Cardiac muscle cell (in vitro differentiated cells and primary cell): ENCODE measurements around the gene CCDC138. TPM values are rescaled to one million over a fixed set of nuclear protein-coding genes. Genes with fewer than 3 reads are reported as not detected.

ENCODE experiments used
- DNase-seq, 2 donors: peaks; one replicate each; pipeline versions ENCODE4 v3.0.0 to v3.0.0-alpha.2; 2010 to 2017; ENCODE audit warnings: low read depth in 1 of 2, low spot score in 1 of 2
- H3K27ac ChIP-seq: fragments of 200-600 bp; sonication (generic); 2 replicates; pipeline ENCODE4 v1.5.1; 2016
- H3K27me3 ChIP-seq: fragments of 200-600 bp; sonication (generic); 2 replicates; pipeline ENCODE4 v1.6.0; 2016; ENCODE audit warnings: control low read depth
- H3K36me3 ChIP-seq: fragments of 200-600 bp; sonication (generic); 2 replicates; pipeline ENCODE4 v1.5.1; 2016; ENCODE audit warnings: control low read depth
- H3K4me1 ChIP-seq: fragments of 200-600 bp; sonication (generic); 2 replicates; pipeline ENCODE4 v1.8.1; 2017; ENCODE audit warnings: low read depth, mild to moderate bottlenecking, mixed run types
- H3K4me3 ChIP-seq: fragments of 200-600 bp; sonication (generic); 2 replicates; pipeline ENCODE4 v1.5.1; 2016; ENCODE audit warnings: mild to moderate bottlenecking
- H3K9me3 ChIP-seq: fragments of 200-600 bp; sonication (generic); 2 replicates; pipeline ENCODE4 v1.5.1; 2017; ENCODE audit warnings: low read depth, mild to moderate bottlenecking, control low read depth
- polyA plus RNA-seq: library from polyadenylated mRNA; unstranded; fragments of >200 nt; fragmentation: Nextera tagmentation; extraction: Ambion mirVana; gene quantifications from 2 replicates; pipeline ENCODE4 v1.2.1, GENCODE V29; 2016
- total RNA-seq: library from RNA; depleted of rRNA; stranded (reverse); fragments of >200 nt; gene quantifications from 2 replicates; pipeline ENCODE4 v1.2.3, GENCODE V29; 2016
- TF ChIP-seq, protein P1 (sequence below): IDR thresholded peaks from 2 replicates; pipeline ENCODE4 v1.5.1; 2012; ENCODE audit warnings: low read depth, mild to moderate bottlenecking, low read length

Gene CCDC138
- total and polyA plus RNA-seq, 2 experiments from 2014 or later, result 8.4 to 10.0 TPM

DNA sequence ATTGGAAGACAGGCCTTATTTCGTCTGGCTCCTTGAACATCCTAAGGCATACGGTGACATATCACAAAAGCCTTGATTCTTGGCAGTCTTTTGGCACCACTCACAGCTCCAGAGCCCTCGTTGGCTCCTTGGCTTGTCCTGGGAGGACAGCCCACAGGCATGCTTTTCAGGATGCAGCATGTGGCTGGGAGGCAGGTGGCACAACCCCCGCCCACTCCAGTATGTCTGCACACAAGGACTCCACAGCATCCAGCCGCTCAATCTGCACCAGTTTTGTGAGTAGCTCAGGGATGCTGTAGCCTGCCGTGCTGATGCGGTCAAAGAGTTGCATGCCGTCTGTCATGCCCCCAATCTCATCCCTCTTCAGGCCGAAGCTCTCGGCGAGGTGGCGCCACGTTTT lies 110.2 kb downstream of the CCDC138 start:
- H3K4me1 ChIP-seq, result no peaks in the 10 kb centered on the region
- no peaks in the 10 kb centered on the region for H3K36me3 ChIP-seq
- H3K4me3 ChIP-seq, result no peak overlapping the region
- H3K27me3 ChIP-seq, result no peaks in the 10 kb centered on the region
- DNase-seq, result no peak
- H3K27ac ChIP-seq, result no peak overlapping the region
- TF ChIP-seq, protein P1, sequence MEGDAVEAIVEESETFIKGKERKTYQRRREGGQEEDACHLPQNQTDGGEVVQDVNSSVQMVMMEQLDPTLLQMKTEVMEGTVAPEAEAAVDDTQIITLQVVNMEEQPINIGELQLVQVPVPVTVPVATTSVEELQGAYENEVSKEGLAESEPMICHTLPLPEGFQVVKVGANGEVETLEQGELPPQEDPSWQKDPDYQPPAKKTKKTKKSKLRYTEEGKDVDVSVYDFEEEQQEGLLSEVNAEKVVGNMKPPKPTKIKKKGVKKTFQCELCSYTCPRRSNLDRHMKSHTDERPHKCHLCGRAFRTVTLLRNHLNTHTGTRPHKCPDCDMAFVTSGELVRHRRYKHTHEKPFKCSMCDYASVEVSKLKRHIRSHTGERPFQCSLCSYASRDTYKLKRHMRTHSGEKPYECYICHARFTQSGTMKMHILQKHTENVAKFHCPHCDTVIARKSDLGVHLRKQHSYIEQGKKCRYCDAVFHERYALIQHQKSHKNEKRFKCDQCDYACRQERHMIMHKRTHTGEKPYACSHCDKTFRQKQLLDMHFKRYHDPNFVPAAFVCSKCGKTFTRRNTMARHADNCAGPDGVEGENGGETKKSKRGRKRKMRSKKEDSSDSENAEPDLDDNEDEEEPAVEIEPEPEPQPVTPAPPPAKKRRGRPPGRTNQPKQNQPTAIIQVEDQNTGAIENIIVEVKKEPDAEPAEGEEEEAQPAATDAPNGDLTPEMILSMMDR, result no peak
- H3K9me3 ChIP-seq, result no peaks in the 10 kb centered on the region

DNA sequence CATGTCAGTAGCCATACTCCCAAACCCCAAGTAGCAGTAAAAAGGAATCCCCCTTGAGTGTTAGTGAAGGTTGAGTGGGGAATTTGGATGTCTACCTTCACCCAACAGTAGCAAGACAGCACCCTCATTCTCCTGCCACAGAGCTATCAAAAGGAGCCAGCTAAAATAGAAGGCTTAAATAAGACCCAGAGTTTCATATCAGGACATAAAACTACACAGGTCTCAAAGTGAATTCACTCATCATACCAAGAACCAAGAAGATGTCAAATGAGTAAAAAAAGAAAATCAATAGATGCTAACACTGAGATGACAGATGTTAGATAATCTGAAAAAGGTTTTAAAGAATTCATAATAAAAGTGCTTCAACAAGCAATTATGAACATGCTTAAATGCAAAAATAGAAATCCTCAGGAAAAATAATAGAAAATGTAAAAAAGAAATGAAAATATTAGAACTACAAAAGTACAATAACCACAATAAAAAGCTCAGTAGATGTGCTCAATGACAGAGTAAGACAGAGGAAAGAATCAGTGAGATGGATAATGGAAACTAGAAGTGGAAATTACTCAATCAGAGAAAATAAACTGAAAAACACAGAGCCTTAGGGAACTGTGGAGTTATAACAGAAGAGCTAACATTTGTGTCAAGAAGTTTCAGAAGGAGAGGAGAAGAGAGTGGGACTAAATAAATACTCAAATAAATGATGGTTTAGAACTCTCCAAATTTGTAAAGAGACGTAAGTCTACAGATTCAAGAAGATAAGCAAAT lies 111.9 kb downstream of the CCDC138 start:
- H3K27ac ChIP-seq, result no peak overlapping the region
- DNase-seq, result no peak
- H3K27me3 ChIP-seq, result no peaks in the 10 kb centered on the region
- H3K4me1 ChIP-seq, result no peaks in the 10 kb centered on the region
- H3K36me3 ChIP-seq, result no peaks in the 10 kb centered on the region
- H3K9me3 ChIP-seq, result no peaks in the 10 kb centered on the region
- TF ChIP-seq, protein P1, result no peak
- H3K4me3 ChIP-seq, result no peak overlapping the region

DNA sequence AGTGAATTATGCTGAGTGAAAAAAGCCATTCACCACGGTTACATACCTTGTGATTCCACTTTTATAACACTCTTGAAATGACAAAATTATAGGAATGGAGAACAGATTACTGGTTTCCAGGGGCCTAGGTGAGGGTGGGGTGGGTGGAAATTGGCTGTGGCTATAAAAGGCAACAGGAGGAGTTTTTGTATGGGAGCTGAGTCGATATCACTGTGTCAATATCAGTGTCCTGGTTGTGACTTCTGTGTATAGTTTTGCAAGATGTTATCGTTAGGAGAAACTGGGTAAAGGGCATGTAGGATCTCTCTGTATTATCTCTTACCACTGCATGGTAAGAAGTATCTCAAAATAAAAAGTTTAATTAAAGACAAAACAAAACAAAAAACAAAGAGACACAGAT lies 118.1 kb downstream of the CCDC138 start:
- no peaks in the 10 kb centered on the region for H3K9me3 ChIP-seq
- DNase-seq, result no peak
- TF ChIP-seq, protein P1, result no peak
- no peak overlapping the region for H3K27ac ChIP-seq
- no peak overlapping the region for H3K4me3 ChIP-seq
- H3K4me1 ChIP-seq, result no peaks in the 10 kb centered on the region
- H3K36me3 ChIP-seq, result no peaks in the 10 kb centered on the region
- H3K27me3 ChIP-seq, result no peaks in the 10 kb centered on the region

DNA sequence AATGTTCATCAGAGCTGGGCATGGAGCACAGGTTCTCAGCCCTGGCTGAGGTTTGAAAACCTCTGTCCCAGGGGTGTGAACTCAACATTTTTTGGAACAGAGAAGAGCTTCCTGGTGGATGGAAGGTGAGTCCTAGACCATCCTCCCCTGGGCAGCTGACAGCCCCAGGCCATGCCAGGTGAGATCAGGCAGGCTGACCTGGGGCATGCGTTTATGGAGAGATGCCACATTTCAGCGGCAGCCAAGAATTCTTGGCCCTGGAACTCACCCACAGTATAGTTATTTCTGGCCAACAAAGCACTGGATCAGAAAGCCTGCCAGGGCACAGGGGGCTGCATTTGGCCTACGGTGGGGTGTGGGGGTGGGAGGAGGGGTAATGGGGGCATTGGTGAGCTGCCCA lies 118.6 kb downstream of the CCDC138 start:
- Histone ChIP-seq H3K4me1 (no peaks in the 10 kb centered on the region), H3K36me3 (no peaks in the 10 kb centered on the region), H3K4me3 (no peak overlapping the region), H3K27me3 (no peaks in the 10 kb centered on the region), H3K9me3 (no peaks in the 10 kb centered on the region), H3K27ac (no peak overlapping the region)
- TF ChIP-seq, protein P1, result no peak
- no peak for DNase-seq

DNA sequence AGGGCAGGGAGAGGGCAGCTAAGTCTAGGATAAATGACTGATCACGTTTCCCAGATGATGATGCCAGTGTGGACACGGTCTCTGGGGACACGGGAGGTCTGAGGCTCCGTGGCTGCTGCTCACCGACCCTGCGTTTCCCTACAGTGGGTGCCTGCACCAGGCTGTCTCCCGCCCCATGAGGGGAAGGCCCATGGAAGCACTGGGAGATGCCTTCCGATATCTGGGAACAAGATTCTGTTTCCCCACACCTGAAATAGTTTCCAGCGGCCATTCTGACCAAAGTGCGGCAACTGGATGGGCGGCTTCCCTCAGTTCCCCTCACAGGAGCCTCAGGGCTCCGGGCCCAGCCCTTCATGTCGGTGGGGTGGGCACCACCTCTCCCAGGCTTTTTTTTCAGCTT lies 119.3 kb downstream of the CCDC138 start:
- Histone ChIP-seq H3K36me3 (no peaks in the 10 kb centered on the region), H3K4me1 (no peaks in the 10 kb centered on the region), H3K4me3 (no peak overlapping the region), H3K27me3 (no peaks in the 10 kb centered on the region), H3K27ac (no peak overlapping the region), H3K9me3 (no peaks in the 10 kb centered on the region)
- DNase-seq, result no peak
- TF ChIP-seq, protein P1, result no peak
